ENCODE data around the gene RBM45. TPM values are rescaled to one million over a fixed set of nuclear protein-coding genes. Genes with fewer than 3 reads are reported as not detected.
A peak's percentile ranks its signal among the peaks of the same experiment; 100 is the strongest.

Gene RBM45
- total RNA-seq: 10 to 100 TPM in 4 of 5 donors, 1 to 10 TPM in 1; 7.6 to 37.9 (median 17.1) TPM
- polyA plus RNA-seq: 10 to 100 TPM in 2 of 3 donors, 1 to 10 TPM in 1; 7.1 to 16.8 (median 13.8) TPM
- long read RNA-seq, donor 1: 0 reads
- long read RNA-seq, donor 2: 0 reads
- long read RNA-seq, donor 3, partial matches to known transcripts: 0 of 2 reads
- long read RNA-seq, donor 3, other reads (novel, unspliced or antisense): 0 of 2 reads
- long read RNA-seq, donor 4: 0 reads
- long read RNA-seq, donor 5, partial matches to known transcripts: 0 of 1 reads
- long read RNA-seq, donor 5, other reads (novel, unspliced or antisense): 0 of 1 reads
- long read RNA-seq, donor 6: 0 reads
- long read RNA-seq, donor 7: 0 reads
- long read RNA-seq, donor 8, partial matches to known transcripts: 0 of 3 reads
- long read RNA-seq, donor 8, other reads (novel, unspliced or antisense): 0 of 3 reads
- long read RNA-seq, donor 9: 0 reads
- long read RNA-seq, donor 10: 0 reads

- intact Hi-C loops (cut with DNase I; ENCODE audit: low total_unique reads): no loop called here
- Histone ChIP-seq H3K27ac (peak within 1 kb of the TSS; percentile 73 to 90 (median 82)), H3K4me3 (peak within 1 kb of the TSS; percentile 78 to 96 (median 94)), H3K4me1 (peaks cover 0 to 22% (median 15%) of the 10 kb centered on the region in 4 donors), H3K36me3 (peaks cover 2 to 7% (median 4%) of the 10 kb centered on the region in 4 donors), H3K9me3 (no peaks in the 10 kb centered on the region), H3K27me3 (no peaks in the 10 kb centered on the region)
- WGBS, 5 donors: 0 to 1% (median 1%) methylated on average over 14 to 60 of the region's 60 CpGs
- TF ChIP-seq POLR2A (IDR thresholded peaks at IDR 0.05) (no peak), CTCF (IDR thresholded peaks at IDR 0.05) (peak in 5 of 7 experiments; percentile 84 to 97 (median 94)), POLR2AphosphoS5 (IDR thresholded peaks at IDR 0.05) (peak; percentile 65 to 94 (median 89)), EP300 (IDR thresholded peaks at IDR 0.05) (no peak)
- DNase-seq: peak; percentile 94 to 96
Measured at GRCh38 chr2:178112202-178113152, at the start of gene RBM45. Gene RBM45, plus strand, starts transcription at chr2:178112437. Its CDS starts 110 bp downstream, at chr2:178112547.

- Histone ChIP-seq H3K27ac (no peak overlapping the region), H3K9me3 (no peaks in the 10 kb centered on the region), H3K4me1 (peaks cover 0 to 8% (median 0%) of the 10 kb centered on the region in 4 donors), H3K4me3 (no peak overlapping the region), H3K27me3 (peaks cover 0 to 2% (median 0%) of the 10 kb centered on the region in 3 donors), H3K36me3 (no peaks in the 10 kb centered on the region)
- 88 to 97% (median 95%) methylated on average over 3 of the region's 3 CpGs for WGBS, 5 donors
- intact Hi-C loops (cut with DNase I; ENCODE audit: low total_unique reads): no loop called here
- no peak for TF ChIP-seq POLR2AphosphoS5 (IDR thresholded peaks at IDR 0.05)
- TF ChIP-seq POLR2A (IDR thresholded peaks at IDR 0.05): no peak
- no peak for TF ChIP-seq CTCF (IDR thresholded peaks at IDR 0.05)
- no peak for TF ChIP-seq EP300 (IDR thresholded peaks at IDR 0.05)
- no peak for DNase-seq
Measured at GRCh38 chr2:178066324-178066723, 45.9 kb upstream of the RBM45 start.

GRCh38 chr2:178066890-178067669 lies 45.2 kb upstream of the RBM45 start:
- TF ChIP-seq EP300 (IDR thresholded peaks at IDR 0.05): no peak
- no peak for TF ChIP-seq CTCF (IDR thresholded peaks at IDR 0.05)
- TF ChIP-seq POLR2AphosphoS5 (IDR thresholded peaks at IDR 0.05): no peak
- TF ChIP-seq POLR2A (IDR thresholded peaks at IDR 0.05): no peak
- Histone ChIP-seq H3K27me3 (peaks cover 0 to 10% (median 2%) of the 10 kb centered on the region in 3 donors), H3K36me3 (no peaks in the 10 kb centered on the region), H3K9me3 (no peaks in the 10 kb centered on the region), H3K4me3 (no peak overlapping the region), H3K4me1 (peaks cover 0 to 9% (median 5%) of the 10 kb centered on the region in 4 donors), H3K27ac (no peak overlapping the region)
- no peak for DNase-seq
- intact Hi-C loops (cut with DNase I; ENCODE audit: low total_unique reads): no loop called here
- 94 to 100% (median 97%) methylated on average over 1 of the region's 1 CpG for WGBS, 5 donors
